SK-N-SH (cell line): ENCODE results near the gene ADAMTS19. TPM values are rescaled to one million over a fixed set of nuclear protein-coding genes. Genes with fewer than 3 reads are reported as not detected.

Source experiments
- CTCF ChIA-PET: fragments of 300-600, 350-600 bp; formaldehyde crosslinking; extraction: SDS; loops from one replicate; lab custom pipeline; 2021; lab: Yijun Ruan, JAX
- POLR2A ChIA-PET: fragments of 350-600 bp; sonication (Branson Sonifier 250); formaldehyde crosslinking; extraction: SDS; loops from one replicate; lab custom pipeline; 2020; ENCODE audit warnings: antibody characterized with exemption, inconsistent platforms; lab: Yijun Ruan, JAX
- DNase-seq: peaks from one replicate; pipeline ENCODE4 v3.0.0; 2012
- H2AFZ ChIP-seq: fragments of 200-600 bp; sonication (generic); 2 replicates; pipeline ENCODE4 v1.8.1; 2016; ENCODE audit warnings: antibody characterized with exemption, mild to moderate bottlenecking, low read depth
- H3F3A ChIP-seq: fragments of 200-600 bp; sonication (generic); replicated peaks from 2 replicates; pipeline ENCODE3; 2016; ENCODE audit warnings: antibody characterized with exemption, mild to moderate bottlenecking; ENCODE audit not compliant: insufficient read depth
- H3K27ac ChIP-seq, 2 experiments: fragments of 200-500 bp in 1 of 2; fragments of 200-600 bp in 1 of 2; sonication (Bioruptor generic) in 1 of 2; sonication (generic), shearing (Covaris generic) in 1 of 2; 2 replicates each; pipeline versions ENCODE4 v1.5.1 to v1.6.1; 2014 to 2016; ENCODE audit warnings: low read depth in 2 of 2, inconsistent platforms in 1 of 2, low read length in 1 of 2, mild to moderate bottlenecking in 1 of 2, mixed read lengths in 1 of 2
- H3K27me3 ChIP-seq: fragments of 200-600 bp; sonication (generic), shearing (Covaris generic); 2 replicates; pipeline ENCODE4 v1.6.1; 2016; ENCODE audit warnings: mixed run types; ENCODE audit not compliant: insufficient read depth
- H3K36me3 ChIP-seq, 2 experiments: fragments of 200-500 bp in 1 of 2; fragments of 200-600 bp in 1 of 2; sonication (Bioruptor generic) in 1 of 2; sonication (generic) in 1 of 2; replicated peaks in 1 of 2; 2 replicates each; pipeline versions ENCODE3 to v1.5.1; 2014 to 2016; ENCODE audit warnings: low read length in 1 of 2, mild to moderate bottlenecking in 1 of 2; ENCODE audit not compliant: insufficient read depth in 2 of 2, control insufficient read depth in 1 of 2
- H3K4me1 ChIP-seq, 2 experiments: fragments of 200-500 bp in 1 of 2; fragments of 200-600 bp in 1 of 2; sonication (Bioruptor generic) in 1 of 2; sonication (generic), shearing (Covaris generic) in 1 of 2; 2 replicates each; pipeline versions ENCODE4 v1.5.1 to v1.6.1; 2014 to 2016; ENCODE audit warnings: low read depth in 1 of 2, low read length in 1 of 2, mixed run types in 1 of 2; ENCODE audit not compliant: insufficient read depth in 2 of 2, control insufficient read depth in 1 of 2
- H3K4me2 ChIP-seq: fragments of 200-600 bp; sonication (generic), shearing (Covaris generic); 2 replicates; pipeline ENCODE4 v1.6.1; 2017; ENCODE audit warnings: mixed run types
- H3K4me3 ChIP-seq, 2 experiments: fragments of 200-500 bp in 1 of 2; fragments of 200-600 bp in 1 of 2; sonication (Bioruptor generic) in 1 of 2; sonication (generic), shearing (Covaris generic) in 1 of 2; 2 replicates each; pipeline versions ENCODE4 v1.5.1 to v1.8.1; 2014 to 2016; ENCODE audit warnings: low read depth in 2 of 2, inconsistent platforms in 1 of 2, low read length in 1 of 2, mild to moderate bottlenecking in 1 of 2, mixed read lengths in 1 of 2, moderate library complexity in 1 of 2
- H3K79me2 ChIP-seq: fragments of 200-600 bp; sonication (generic); 2 replicates; pipeline ENCODE4 v1.8.1; 2017; ENCODE audit warnings: mild to moderate bottlenecking; ENCODE audit not compliant: insufficient read depth
- H3K9ac ChIP-seq: fragments of 200-600 bp; sonication (generic); 2 replicates; pipeline ENCODE4 v1.6.1; 2017; ENCODE audit warnings: mixed run types
- H3K9me2 ChIP-seq: fragments of 200-600 bp; sonication (generic); 2 replicates; pipeline ENCODE4 v1.6.1; 2017; ENCODE audit warnings: mixed run types
- H3K9me3 ChIP-seq: fragments of 200-600 bp; sonication (generic); 2 replicates; pipeline ENCODE4 v1.6.1; 2017; ENCODE audit warnings: mixed run types, mild to moderate bottlenecking, moderate library complexity
- H4K20me1 ChIP-seq: fragments of 200-600 bp; sonication (generic); 2 replicates; pipeline ENCODE4 v1.6.1; 2017; ENCODE audit warnings: mild to moderate bottlenecking, mixed run types; ENCODE audit not compliant: insufficient read depth
- FOSL2 ChIP-seq: IDR thresholded peaks from 2 replicates; pipeline ENCODE4 v1.4.0; 2012; ENCODE audit warnings: low read depth, mild to moderate bottlenecking, moderate library complexity, borderline replicate concordance
- FOXJ3 ChIP-seq: sonication (generic); formaldehyde crosslinking; IDR thresholded peaks from 2 replicates; pipeline ENCODE4 v1.5.1; 2020; ENCODE audit warnings: mild to moderate bottlenecking, missing genetic modification reagents
- FOXM1 ChIP-seq: IDR thresholded peaks from 2 replicates; pipeline ENCODE4 v1.4.0; 2012; ENCODE audit warnings: low read depth, mild to moderate bottlenecking
- JUND ChIP-seq: IDR thresholded peaks from 2 replicates; pipeline ENCODE4 v1.4.0; 2012
- POLR2AphosphoS5 ChIP-seq: IDR thresholded peaks from 2 replicates; pipeline ENCODE4 v1.6.1; 2012; ENCODE audit warnings: low read depth, low read length
- RAD21 ChIP-seq: IDR thresholded peaks from 2 replicates; pipeline ENCODE4 v1.6.1; 2012; ENCODE audit warnings: mild to moderate bottlenecking, low read length
- RFX5 ChIP-seq: IDR thresholded peaks from 2 replicates; pipeline ENCODE4 v1.6.1; 2012; ENCODE audit warnings: mild to moderate bottlenecking, improper control_type of control experiment, low read length
- SMC3 ChIP-seq: IDR thresholded peaks from 2 replicates; pipeline ENCODE4 v1.6.1; 2012; ENCODE audit warnings: low read depth, low read length, improper control_type of control experiment
- TAF1 ChIP-seq: IDR thresholded peaks from 2 replicates; pipeline ENCODE4 v1.6.1; 2012; ENCODE audit warnings: low read depth, mild to moderate bottlenecking, low read length, moderate library complexity, borderline replicate concordance
- TEAD4 ChIP-seq: IDR thresholded peaks from 2 replicates; pipeline ENCODE4 v1.4.0; 2012; ENCODE audit warnings: mild to moderate bottlenecking, borderline replicate concordance; ENCODE audit not compliant: insufficient read depth
- WGBS: methylation state at CpG from one replicate; pipeline ENCODE4 v1.1.6; 2017; ENCODE audit warnings: low lambda C conversion rate; 5-methylcytosine and 5-hydroxymethylcytosine counted together
- polyA plus RNA-seq, 3 experiments: library from polyadenylated mRNA; depleted of rRNA; stranded (reverse); fragments of >200 nt; gene quantifications; 2 replicates each; pipeline ENCODE4 v1.2.3, GENCODE V29; 2012
- TF ChIP-seq, protein P1 (sequence below): IDR thresholded peaks from 2 replicates; pipeline ENCODE4; 2012
- TF ChIP-seq, protein P2 (sequence below): IDR thresholded peaks from 2 replicates; pipeline ENCODE4 v1.4.0; 2012; ENCODE audit warnings: low read depth, borderline replicate concordance

The ADAMTS19 gene
- polyA plus RNA-seq, 1 of the 3 experiments (the other 2 are of a cell fraction), result 0.10 TPM

DNA sequence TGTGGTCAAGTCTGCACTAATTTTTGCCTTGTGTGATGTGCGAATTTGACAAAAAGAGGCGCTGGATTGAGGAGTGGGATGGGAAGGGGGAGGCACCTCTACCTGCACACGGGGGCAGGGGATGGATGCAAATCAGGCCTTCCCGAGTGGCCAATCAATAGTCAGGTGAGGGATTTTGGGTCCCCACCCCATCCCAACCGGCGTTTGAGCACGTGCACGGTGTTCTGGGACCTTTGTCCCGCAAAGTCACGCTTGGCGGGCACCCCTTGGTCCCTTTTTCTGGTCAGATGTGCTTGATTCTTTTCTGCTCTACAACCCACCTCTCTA is 685 bp upstream of the ADAMTS19 start:
- Histone ChIP-seq H3K9me2 (no peaks in the 10 kb centered on the region), H3F3A (no peaks in the 10 kb centered on the region), H3K4me3 (no peak overlapping the region), H3K4me1 (no peaks in the 10 kb centered on the region; a peak in 1 of 4 replicates), H3K79me2 (no peaks in the 10 kb centered on the region), H3K36me3 (no peaks in the 10 kb centered on the region), H3K4me2 (peak overlapping the region; percentile 63), H2AFZ (0 out of 2 replicates have a peak overlapping the region, but pooled peaks have one; percentile 46), H3K27ac (no peak overlapping the region), H4K20me1 (no peaks in the 10 kb centered on the region), H3K27me3 (peaks cover 29% of the 10 kb centered on the region), H3K9ac (no peak overlapping the region), H3K9me3 (no peaks in the 10 kb centered on the region)
- CTCF ChIA-PET, result no interaction called here
- WGBS, result 25% methylated on average over 11 of the region's 11 CpGs
- peak; percentile 8 for DNase-seq
- POLR2A ChIA-PET, result no interaction called here
- TF ChIP-seq FOSL2 (no peak), JUND (no peak), FOXJ3 (CRISPR knock-in tag) (no peak), RFX5 (no peak), TAF1 (no peak), RAD21 (no peak), POLR2AphosphoS5 (no peak), FOXM1 (no peak)
- TF ChIP-seq, protein P1, sequence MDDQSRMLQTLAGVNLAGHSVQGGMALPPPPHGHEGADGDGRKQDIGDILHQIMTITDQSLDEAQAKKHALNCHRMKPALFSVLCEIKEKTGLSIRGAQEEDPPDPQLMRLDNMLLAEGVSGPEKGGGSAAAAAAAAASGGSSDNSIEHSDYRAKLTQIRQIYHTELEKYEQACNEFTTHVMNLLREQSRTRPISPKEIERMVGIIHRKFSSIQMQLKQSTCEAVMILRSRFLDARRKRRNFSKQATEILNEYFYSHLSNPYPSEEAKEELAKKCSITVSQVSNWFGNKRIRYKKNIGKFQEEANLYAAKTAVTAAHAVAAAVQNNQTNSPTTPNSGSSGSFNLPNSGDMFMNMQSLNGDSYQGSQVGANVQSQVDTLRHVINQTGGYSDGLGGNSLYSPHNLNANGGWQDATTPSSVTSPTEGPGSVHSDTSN, result no peak
- TF ChIP-seq, protein P2, sequence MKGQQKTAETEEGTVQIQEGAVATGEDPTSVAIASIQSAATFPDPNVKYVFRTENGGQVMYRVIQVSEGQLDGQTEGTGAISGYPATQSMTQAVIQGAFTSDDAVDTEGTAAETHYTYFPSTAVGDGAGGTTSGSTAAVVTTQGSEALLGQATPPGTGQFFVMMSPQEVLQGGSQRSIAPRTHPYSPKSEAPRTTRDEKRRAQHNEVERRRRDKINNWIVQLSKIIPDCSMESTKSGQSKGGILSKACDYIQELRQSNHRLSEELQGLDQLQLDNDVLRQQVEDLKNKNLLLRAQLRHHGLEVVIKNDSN, result no peak
- TF ChIP-seq, all 33 proteins: peak for 0

DNA sequence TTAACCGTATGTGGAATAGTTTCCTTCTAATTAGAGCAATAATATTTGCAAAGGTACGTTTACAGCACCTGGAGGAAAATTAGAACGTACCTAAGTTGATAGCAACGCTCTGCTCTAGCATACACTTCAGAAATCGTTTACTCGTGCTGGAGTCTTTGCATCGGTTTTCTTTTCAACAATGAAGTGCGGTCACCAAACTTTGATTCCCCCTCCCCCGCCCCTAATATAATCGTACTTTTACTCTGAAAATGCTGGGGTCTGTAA is 506 bp downstream of the ADAMTS19 start:
- 2% methylated on average over 10 of the region's 10 CpGs for WGBS
- Histone ChIP-seq H3K9me2 (no peaks in the 10 kb centered on the region), H3K4me1 (no peaks in the 10 kb centered on the region; a peak in 1 of 4 replicates), H3K9ac (no peak overlapping the region), H3K27me3 (peaks cover 29% of the 10 kb centered on the region), H3K4me3 (peak overlapping the region in 1 of 2 experiments; percentile 37; a peak in 1 of 4 replicates), H3K4me2 (peak overlapping the region; percentile 55), H3K36me3 (no peaks in the 10 kb centered on the region), H4K20me1 (no peaks in the 10 kb centered on the region), H3K79me2 (no peaks in the 10 kb centered on the region), H3K9me3 (no peaks in the 10 kb centered on the region), H3K27ac (no peak overlapping the region), H3F3A (no peaks in the 10 kb centered on the region), H2AFZ (no peak overlapping the region)
- CTCF ChIA-PET, result no interaction called here
- no peak for DNase-seq
- POLR2A ChIA-PET, result no interaction called here
- no peak for TF ChIP-seq SMC3
- TF ChIP-seq, protein P1, result no peak
- TF ChIP-seq TEAD4, result no peak
- no peak for TF ChIP-seq JUND
